GM23338 (cell line): Measurements from ENCODE around the gene MYG1. TPM values are rescaled to one million over a fixed set of nuclear protein-coding genes. Genes with fewer than 3 reads are reported as not detected.

Experiments used
- ATAC-seq: fragments of 200-7000 bp; cut with Tn5 transposase; 3 replicates; pipeline ENCODE4 v1.9.1; 2020
- DNase-seq: peaks from one replicate; pipeline ENCODE4 v3.0.0-alpha.2; 2015; ENCODE audit warnings: low spot score
- H2AFZ ChIP-seq: fragments of 200-600 bp; sonication (generic); 2 replicates; pipeline ENCODE4 v1.8.0; 2016; ENCODE audit warnings: antibody characterized with exemption, mild to moderate bottlenecking, moderate library complexity
- H3F3A ChIP-seq: fragments of 200-600 bp; sonication (generic); replicated peaks from 2 replicates; pipeline ENCODE4 v1.8.0; 2017; ENCODE audit warnings: antibody characterized with exemption, mixed run types, low read depth
- H3K27ac ChIP-seq: fragments of 200-600 bp; sonication (generic); 2 replicates; pipeline ENCODE4 v1.6.1; 2016; ENCODE audit warnings: low read depth
- H3K27me3 ChIP-seq: fragments of 200-600 bp; sonication (generic); 2 replicates; pipeline ENCODE4 v1.8.0; 2016; ENCODE audit warnings: mild to moderate bottlenecking, mixed run types, moderate library complexity; ENCODE audit not compliant: insufficient read depth
- H3K36me3 ChIP-seq: fragments of 200-600 bp; sonication (generic); 2 replicates; pipeline ENCODE4 v1.8.0; 2016; ENCODE audit warnings: mild to moderate bottlenecking; ENCODE audit not compliant: insufficient read depth
- H3K4me1 ChIP-seq: fragments of 200-600 bp; sonication (generic); 2 replicates; pipeline ENCODE4 v1.8.0; 2016; ENCODE audit warnings: mild to moderate bottlenecking, moderate library complexity; ENCODE audit not compliant: insufficient read depth
- H3K4me2 ChIP-seq: fragments of 200-600 bp; sonication (generic); 2 replicates; pipeline ENCODE4 v1.7.1; 2017; ENCODE audit warnings: mixed run types
- H3K4me3 ChIP-seq: fragments of 200-600 bp; sonication (generic); 2 replicates; pipeline ENCODE4 v1.6.1; 2016; ENCODE audit warnings: mixed run types
- H3K79me2 ChIP-seq: fragments of 200-600 bp; sonication (generic); replicated peaks from 2 replicates; pipeline ENCODE4 v1.8.0; 2017; ENCODE audit warnings: mild to moderate bottlenecking; ENCODE audit not compliant: insufficient read depth
- H3K9me2 ChIP-seq: fragments of 200-600 bp; sonication (generic); 2 replicates; pipeline ENCODE4 v1.8.0; 2017; ENCODE audit not compliant: insufficient read depth
- H4K20me1 ChIP-seq: fragments of 200-600 bp; sonication (generic); replicated peaks from 2 replicates; pipeline ENCODE4 v1.8.0; 2017; ENCODE audit warnings: mild to moderate bottlenecking; ENCODE audit not compliant: insufficient read depth
- H3K27ac Mint-ChIP-seq: 2 replicates; pipeline ENCODE4 v1.8.0; 2020; ENCODE audit warnings: inconsistent platforms, mild to moderate bottlenecking, moderate library complexity, mixed read lengths
- H3K27me3 Mint-ChIP-seq: 3 replicates; pipeline ENCODE4 v1.8.0; 2022; ENCODE audit warnings: low read depth, mild to moderate bottlenecking, moderate library complexity, mixed read lengths, inconsistent platforms; ENCODE audit not compliant: insufficient read depth, poor library complexity
- H3K36me3 Mint-ChIP-seq: 3 replicates; pipeline ENCODE4 v1.8.0; 2021; ENCODE audit warnings: low read depth, mild to moderate bottlenecking, inconsistent platforms, moderate library complexity, mixed read lengths
- H3K4me1 Mint-ChIP-seq: 3 replicates; pipeline ENCODE4 v1.8.0; 2020; ENCODE audit warnings: mild to moderate bottlenecking, inconsistent platforms, mixed read lengths
- H3K4me3 Mint-ChIP-seq: 3 replicates; pipeline ENCODE4 v1.8.0; 2021; ENCODE audit warnings: moderate library complexity, mild to moderate bottlenecking, inconsistent platforms, mixed read lengths
- H3K9me3 Mint-ChIP-seq: 3 replicates; pipeline ENCODE4 v1.8.0; 2020; ENCODE audit warnings: moderate library complexity, mild to moderate bottlenecking, inconsistent platforms, mixed read lengths
- CREB1 ChIP-seq: fragments of 250-450 bp; sonication (Bioruptor Pico); IDR thresholded peaks from 2 replicates; pipeline ENCODE4 v1.5.0; 2020; ENCODE audit warnings: low read depth, mild to moderate bottlenecking, moderate library complexity
- ETS1 ChIP-seq: IDR thresholded peaks from 2 replicates; pipeline ENCODE4 v1.6.1; 2016; ENCODE audit warnings: antibody characterized with exemption
- EZH2phosphoT487 ChIP-seq: fragments of 200-600 bp; sonication (generic); IDR thresholded peaks from one replicate; pipeline ENCODE4 v1.8.1; 2018; ENCODE audit warnings: antibody characterized with exemption; ENCODE audit not compliant: unreplicated experiment
- NANOG ChIP-seq: IDR thresholded peaks from 2 replicates; pipeline ENCODE4 v1.6.1; 2016; ENCODE audit warnings: antibody characterized with exemption, borderline replicate concordance
- POLR2AphosphoS5 ChIP-seq: IDR thresholded peaks from 2 replicates; pipeline ENCODE4 v1.6.1; 2016; ENCODE audit warnings: antibody characterized with exemption, low read depth
- REST ChIP-seq: IDR thresholded peaks from one replicate; pipeline ENCODE4 v1.6.1; 2018; ENCODE audit warnings: antibody characterized with exemption; ENCODE audit not compliant: unreplicated experiment
- ZNF462 ChIP-seq: fragments of 250-450 bp; sonication (Bioruptor Pico); IDR thresholded peaks from 2 replicates; pipeline ENCODE4 v1.5.0; 2020; ENCODE audit warnings: mild to moderate bottlenecking, moderate library complexity
- polyA plus RNA-seq: library from polyadenylated mRNA; unstranded; fragments of >200 nt; fragmentation: Nextera tagmentation; extraction: Ambion mirVana; gene quantifications from 2 replicates; pipeline ENCODE4 v1.2.1, GENCODE V29; 2016
- total RNA-seq: library from RNA; depleted of rRNA; stranded (reverse); fragments of >200 nt; shearing (Covaris generic); gene quantifications from 2 replicates; pipeline ENCODE4 v1.2.3, GENCODE V29; 2014

MYG1 gene
- total and polyA plus RNA-seq, 2 experiments from 2014 or later = 66.5 to 94.2 TPM

GRCh38 chr12:53300187-53300586 lies 692 bp downstream of the MYG1 start:
- Mint-ChIP-seq H3K4me1 (peaks cover 22% of the 10 kb centered on the region), H3K4me3 (peak overlapping the region; percentile 89), H3K27me3 (peaks cover 10% of the 10 kb centered on the region), H3K9me3 (no peaks in the 10 kb centered on the region; the same call in 2 of the 3 replicates), H3K36me3 (peaks cover 55% of the 10 kb centered on the region), H3K27ac (peak overlapping the region; percentile 80)
- H4K20me1 ChIP-seq = no peaks in the 10 kb centered on the region; the same call in 1 of the 2 replicates
- no peaks in the 10 kb centered on the region for H3K27me3 ChIP-seq
- peaks cover 43% of the 10 kb centered on the region for H3F3A ChIP-seq
- TF ChIP-seq NANOG (no peak), CREB1 (CRISPR knock-in tag) (no peak), ETS1 (no peak), REST (no peak), POLR2AphosphoS5 (no peak), EZH2phosphoT487 (no peak), ZNF462 (no peak)
- ATAC-seq (peak; percentile 5), DNase-seq (peak; percentile 32)
- H3K36me3 ChIP-seq = peaks cover 12% of the 10 kb centered on the region
- H3K4me3 ChIP-seq = peak overlapping the region; percentile 97
- H3K4me1 ChIP-seq = peaks cover 14% of the 10 kb centered on the region; the same call in 1 of the 2 replicates
- H3K27ac ChIP-seq = peak overlapping the region; percentile 81
- H3K9me2 ChIP-seq = no peaks in the 10 kb centered on the region
- H3K79me2 ChIP-seq = peaks cover 38% of the 10 kb centered on the region
- H2AFZ ChIP-seq = peak overlapping the region; percentile 96
- peak overlapping the region; percentile 99 for H3K4me2 ChIP-seq
